ENCODE data around the gene TOM1L1.

The TOM1L1 gene

DNA sequence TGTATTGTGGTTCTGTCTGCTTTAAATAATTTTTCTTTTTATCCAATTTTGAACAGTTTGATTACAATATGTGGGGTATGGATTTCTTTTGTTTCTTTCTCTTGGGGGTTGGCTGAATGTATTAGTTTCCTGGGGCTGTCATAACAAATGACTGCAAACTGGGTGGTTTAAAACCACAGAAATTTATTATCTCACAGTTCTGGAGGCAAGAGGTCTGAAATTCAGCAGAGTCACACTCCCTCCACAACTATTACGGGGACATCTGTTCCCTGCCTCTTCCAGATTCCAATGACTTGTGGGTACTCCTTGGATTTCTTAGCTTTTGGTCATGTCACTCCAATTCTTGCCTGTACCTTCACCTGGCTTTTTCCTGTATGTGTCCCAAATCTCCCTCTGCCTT lies 44.1 kb downstream of the TOM1L1 start:
- DNase-seq (ENCODE audit: low spot score): no peak
- TF ChIP-seq, protein P1, sequence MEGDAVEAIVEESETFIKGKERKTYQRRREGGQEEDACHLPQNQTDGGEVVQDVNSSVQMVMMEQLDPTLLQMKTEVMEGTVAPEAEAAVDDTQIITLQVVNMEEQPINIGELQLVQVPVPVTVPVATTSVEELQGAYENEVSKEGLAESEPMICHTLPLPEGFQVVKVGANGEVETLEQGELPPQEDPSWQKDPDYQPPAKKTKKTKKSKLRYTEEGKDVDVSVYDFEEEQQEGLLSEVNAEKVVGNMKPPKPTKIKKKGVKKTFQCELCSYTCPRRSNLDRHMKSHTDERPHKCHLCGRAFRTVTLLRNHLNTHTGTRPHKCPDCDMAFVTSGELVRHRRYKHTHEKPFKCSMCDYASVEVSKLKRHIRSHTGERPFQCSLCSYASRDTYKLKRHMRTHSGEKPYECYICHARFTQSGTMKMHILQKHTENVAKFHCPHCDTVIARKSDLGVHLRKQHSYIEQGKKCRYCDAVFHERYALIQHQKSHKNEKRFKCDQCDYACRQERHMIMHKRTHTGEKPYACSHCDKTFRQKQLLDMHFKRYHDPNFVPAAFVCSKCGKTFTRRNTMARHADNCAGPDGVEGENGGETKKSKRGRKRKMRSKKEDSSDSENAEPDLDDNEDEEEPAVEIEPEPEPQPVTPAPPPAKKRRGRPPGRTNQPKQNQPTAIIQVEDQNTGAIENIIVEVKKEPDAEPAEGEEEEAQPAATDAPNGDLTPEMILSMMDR (IDR thresholded peaks at IDR 0.05; ENCODE audit: extremely low read depth, missing control alignments): no peak

GRCh38 chr17:54945231-54945630 lies 44.6 kb downstream of the TOM1L1 start:
- no peak for DNase-seq (ENCODE audit: low spot score)
- TF ChIP-seq, protein P1 (IDR thresholded peaks at IDR 0.05; ENCODE audit: extremely low read depth, missing control alignments): no peak

DNA sequence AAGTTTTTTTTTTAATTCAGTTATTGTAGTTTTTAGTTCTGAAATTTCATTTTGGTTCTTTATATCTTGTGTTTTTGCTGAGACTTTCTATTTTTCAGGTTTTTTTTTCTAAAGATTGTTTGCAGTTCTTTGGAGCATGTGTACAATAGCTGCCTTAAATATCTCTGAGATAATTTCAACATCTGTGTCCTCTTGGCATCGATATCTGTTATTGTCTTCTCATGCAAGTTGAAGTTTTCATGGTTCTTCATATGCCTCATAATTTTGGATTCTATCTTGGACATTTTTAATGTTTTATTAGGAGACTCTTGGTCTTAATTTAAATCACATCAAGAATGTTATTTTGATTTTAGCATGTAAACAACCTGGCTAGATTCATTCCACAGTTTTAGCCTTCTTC lies 45.0 kb downstream of the TOM1L1 start:
- TF ChIP-seq, protein P1 (IDR thresholded peaks at IDR 0.05; ENCODE audit: extremely low read depth, missing control alignments): no peak
- DNase-seq (ENCODE audit: low spot score): no peak

- TF ChIP-seq, protein P1 (IDR thresholded peaks at IDR 0.05; ENCODE audit: extremely low read depth, missing control alignments): no peak
- no peak for DNase-seq (ENCODE audit: low spot score)
Observed at GRCh38 chr17:54947396-54947795, 46.7 kb downstream of the TOM1L1 start.

GRCh38 chr17:54948380-54948779 lies 47.7 kb downstream of the TOM1L1 start:
- TF ChIP-seq, protein P1 (IDR thresholded peaks at IDR 0.05; ENCODE audit: extremely low read depth, missing control alignments): no peak
- no peak for DNase-seq (ENCODE audit: low spot score)

GRCh38 chr17:54950116-54950515 lies 49.5 kb downstream of the TOM1L1 start:
- TF ChIP-seq, protein P1 (IDR thresholded peaks at IDR 0.05; ENCODE audit: extremely low read depth, missing control alignments): no peak

DNA sequence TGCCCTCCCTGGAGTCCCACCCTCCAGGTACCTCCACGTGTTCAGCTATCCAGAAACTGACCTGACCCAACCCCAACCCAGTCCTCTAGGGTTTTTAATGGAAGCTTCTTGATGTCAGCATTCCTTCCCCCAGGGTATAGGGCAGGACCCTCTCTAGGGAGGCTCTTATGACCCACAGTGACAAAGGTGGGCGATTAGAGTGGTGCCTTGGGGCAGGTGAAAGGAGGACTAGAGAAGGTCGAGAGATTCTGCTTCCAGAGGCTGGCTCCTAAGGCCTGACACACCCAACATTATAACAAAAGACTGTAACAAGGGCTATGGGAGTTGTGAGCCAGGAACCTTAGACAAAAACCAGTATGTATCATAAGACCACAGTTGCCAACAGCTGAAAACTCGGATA lies 50.6 kb downstream of the TOM1L1 start:
- TF ChIP-seq, protein P1 (IDR thresholded peaks at IDR 0.05; ENCODE audit: extremely low read depth, missing control alignments): no peak

More at GRCh38 chr17:54950116-54950515, 49.5 kb downstream of the TOM1L1 start:
- DNase-seq (ENCODE audit: low spot score): no peak

More for the DNA sequence above, 50.6 kb downstream of the TOM1L1 start:
- no peak for DNase-seq (ENCODE audit: low spot score)
